Testis (tissue), 3 donors: ENCODE results near the gene NLRP5. TPM values are rescaled to one million over a fixed set of nuclear protein-coding genes. Genes with fewer than 3 reads are reported as not detected.
"Not testable (repeated sequence)": the region's sequence is repeated elsewhere in the genome, so short reads cannot be mapped to it uniquely, and the experiment has no call there.

Source experiments
- DNase-seq: peaks from one replicate; pipeline ENCODE4 v3.0.0-alpha.2; 2019
- H3K27ac ChIP-seq, 2 donors: fragments of 200-600 bp; sonication (generic); one replicate each; pipeline ENCODE4 v1.5.1; 2019
- H3K27me3 ChIP-seq: fragments of 200-600 bp; sonication (generic); one replicate; pipeline ENCODE4 v1.5.1; 2019
- H3K36me3 ChIP-seq: fragments of 200-600 bp; sonication (generic); one replicate; pipeline ENCODE4 v1.5.1; 2017; ENCODE audit warnings: low read depth; ENCODE audit errors: missing control alignments
- H3K4me1 ChIP-seq: fragments of 200-600 bp; sonication (generic); one replicate; pipeline ENCODE4 v1.5.1; 2019
- H3K4me3 ChIP-seq, 2 donors: fragments of 200-600 bp; sonication (generic); one replicate each; pipeline ENCODE4 v1.5.1; 2017 to 2019
- H3K9me3 ChIP-seq: fragments of 200-600 bp; sonication (generic); one replicate; pipeline ENCODE4 v1.5.1; 2017
- POLR2A ChIP-seq: fragments of 450-650 bp; IDR thresholded peaks from one replicate; pipeline ENCODE4 v1.6.1; 2017; ENCODE audit warnings: antibody characterized with exemption, mild to moderate bottlenecking, moderate library complexity
- WGBS, 2 donors: methylation state at CpG; one replicate each; pipeline ENCODE4 v1.1.5; 2018; 5-methylcytosine and 5-hydroxymethylcytosine counted together
- intact Hi-C: fragments of 100-400 bp; cut with DNase I; formaldehyde crosslinking; loops from one replicate; pipeline ENCODE4 v1.15.1; 2023; ENCODE audit warnings: low total_unique reads
- polyA plus RNA-seq: library from polyadenylated mRNA; stranded (reverse); fragments of 350-450 nt; fragmentation: Illumina TruSeq; extraction: RNeasy Lipid Tissue Mini Kit (QIAGEN cat#74804); gene quantifications from one replicate; pipeline ENCODE4 v1.2.3, GENCODE V29; 2014; ENCODE audit warnings: low read depth, low replicate concordance; ENCODE audit not compliant: insufficient read depth
- total RNA-seq, 2 donors: library from RNA; depleted of rRNA; stranded (reverse); fragments of >200 nt; gene quantifications; one replicate each; pipeline ENCODE4 v1.2.3, GENCODE V29; 2016
- TF ChIP-seq, protein P1 (sequence below), 3 experiments: fragments of 450-650 bp in 2 of 3; fragments of 200-600 bp in 1 of 3; sonication (generic) in 1 of 3; IDR thresholded peaks; one replicate each; pipeline ENCODE4 v1.5.1; 2016 to 2019; ENCODE audit warnings: antibody characterized with exemption in 3 of 3, mild to moderate bottlenecking in 2 of 3, moderate library complexity in 1 of 3

The NLRP5 gene
- total and polyA plus RNA-seq, 3 donors from 2014 or later, result 0.47 to 2.8 (median 1.2) TPM

DNA sequence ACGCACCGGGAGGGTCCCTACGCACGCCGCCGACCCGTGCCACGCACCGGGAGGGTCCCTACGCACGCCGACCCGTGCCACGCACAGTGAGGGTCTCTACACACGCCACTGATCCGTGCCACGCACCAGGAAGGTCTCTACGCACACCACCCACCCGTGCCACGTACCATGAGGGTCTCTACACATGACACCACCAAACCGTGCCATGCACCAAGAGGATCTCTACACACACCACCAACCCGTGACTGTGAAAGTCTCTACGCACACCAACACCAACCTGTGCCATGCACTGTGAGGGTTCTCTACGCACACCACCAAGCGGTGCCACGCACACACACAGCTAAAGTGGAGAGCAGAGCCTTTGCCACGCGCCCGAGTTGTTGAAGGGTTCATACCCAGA is 117.8 kb downstream of the NLRP5 start:
- no peak for TF ChIP-seq POLR2A
- TF ChIP-seq, protein P1, sequence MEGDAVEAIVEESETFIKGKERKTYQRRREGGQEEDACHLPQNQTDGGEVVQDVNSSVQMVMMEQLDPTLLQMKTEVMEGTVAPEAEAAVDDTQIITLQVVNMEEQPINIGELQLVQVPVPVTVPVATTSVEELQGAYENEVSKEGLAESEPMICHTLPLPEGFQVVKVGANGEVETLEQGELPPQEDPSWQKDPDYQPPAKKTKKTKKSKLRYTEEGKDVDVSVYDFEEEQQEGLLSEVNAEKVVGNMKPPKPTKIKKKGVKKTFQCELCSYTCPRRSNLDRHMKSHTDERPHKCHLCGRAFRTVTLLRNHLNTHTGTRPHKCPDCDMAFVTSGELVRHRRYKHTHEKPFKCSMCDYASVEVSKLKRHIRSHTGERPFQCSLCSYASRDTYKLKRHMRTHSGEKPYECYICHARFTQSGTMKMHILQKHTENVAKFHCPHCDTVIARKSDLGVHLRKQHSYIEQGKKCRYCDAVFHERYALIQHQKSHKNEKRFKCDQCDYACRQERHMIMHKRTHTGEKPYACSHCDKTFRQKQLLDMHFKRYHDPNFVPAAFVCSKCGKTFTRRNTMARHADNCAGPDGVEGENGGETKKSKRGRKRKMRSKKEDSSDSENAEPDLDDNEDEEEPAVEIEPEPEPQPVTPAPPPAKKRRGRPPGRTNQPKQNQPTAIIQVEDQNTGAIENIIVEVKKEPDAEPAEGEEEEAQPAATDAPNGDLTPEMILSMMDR (IDR thresholded peaks at IDR 0.05), result no peak
- Histone ChIP-seq H3K4me3 (no peak overlapping the region), H3K36me3 (no peaks in the 10 kb centered on the region), H3K4me1 (peaks cover 42% of the 10 kb centered on the region), H3K27ac (no peak overlapping the region), H3K27me3 (no peaks in the 10 kb centered on the region), H3K9me3 (no peaks in the 10 kb centered on the region)
- intact Hi-C loops, result no loop called here
- 88 to 96% methylated on average over 9 to 29 of the region's 29 CpGs for WGBS, 2 donors
- DNase-seq, result no peak

DNA sequence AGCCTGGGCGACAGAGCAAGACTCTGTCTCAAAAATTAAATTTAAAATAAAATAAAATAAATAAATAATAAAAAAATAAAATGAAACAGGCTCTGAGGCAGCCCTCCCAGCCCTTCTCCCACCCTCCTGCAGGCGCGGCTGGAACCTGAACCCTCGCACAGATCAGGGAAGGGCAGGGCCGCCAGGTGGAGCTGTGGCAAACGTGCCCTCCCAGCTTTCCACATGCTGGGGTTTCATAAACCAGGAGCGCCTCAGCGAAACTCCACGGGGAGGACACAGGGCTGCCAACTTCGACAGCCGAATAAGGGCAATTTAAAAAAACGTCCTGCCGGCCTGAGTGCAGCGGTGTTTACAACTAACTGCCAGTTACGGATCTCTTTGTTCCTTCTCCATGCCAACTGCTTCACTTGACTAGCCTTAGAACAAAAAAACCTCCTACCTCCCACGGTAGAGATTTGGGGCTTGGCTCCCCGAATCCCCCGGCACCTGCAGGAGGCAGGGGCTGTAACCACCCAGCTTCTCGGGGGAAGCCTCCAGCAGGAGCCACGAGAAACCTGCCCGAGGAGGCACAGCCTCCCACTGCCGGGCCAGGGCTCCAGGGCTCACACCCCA is 118.6 kb downstream of the NLRP5 start:
- TF ChIP-seq, protein P1 (IDR thresholded peaks at IDR 0.05), result peak; percentile 60 to 63 (median 61)
- no peak for TF ChIP-seq POLR2A
- H3K9me3 ChIP-seq, result no peaks in the 10 kb centered on the region
- no peaks in the 10 kb centered on the region for H3K27me3 ChIP-seq
- peak; percentile 85 for DNase-seq
- H3K4me3 ChIP-seq, result peak overlapping the region in 1 of 2 donors; percentile 20
- H3K36me3 ChIP-seq, result no peaks in the 10 kb centered on the region
- peaks cover 50% of the 10 kb centered on the region for H3K4me1 ChIP-seq
- intact Hi-C loops, result no loop called here
- H3K27ac ChIP-seq, result peak overlapping the region in 1 of 2 donors; percentile 25
- 16 to 21% methylated on average over 22 of the region's 22 CpGs for WGBS, 2 donors

DNA sequence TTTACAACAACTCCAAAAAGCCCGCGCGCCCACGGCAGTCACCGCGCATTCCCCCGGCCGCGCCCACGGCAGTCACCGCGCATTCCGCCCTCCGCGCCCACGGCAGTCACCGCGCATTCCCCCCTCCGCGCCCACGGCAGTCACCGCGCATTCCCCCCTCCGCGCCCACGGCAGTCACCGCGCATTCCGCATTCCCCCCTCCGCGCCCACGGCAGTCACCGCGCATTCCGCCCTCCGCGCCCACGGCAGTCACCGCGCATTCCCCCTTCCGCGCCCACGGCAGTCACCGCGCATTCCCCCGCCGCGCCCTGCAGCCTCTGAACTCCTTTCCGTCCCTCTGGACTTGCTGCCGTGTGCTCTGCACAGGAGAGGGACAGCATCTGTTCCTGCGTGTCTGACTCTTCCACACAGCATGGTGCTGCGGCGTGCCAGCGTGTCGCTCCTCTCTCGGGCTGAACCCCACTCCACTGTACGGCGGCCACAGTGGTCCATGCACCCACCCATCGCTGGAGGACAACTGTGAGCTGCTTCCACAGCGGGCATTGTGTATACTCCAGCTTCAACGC is 119.3 kb downstream of the NLRP5 start:
- peak overlapping the region in 1 of 2 donors; percentile 20 for H3K4me3 ChIP-seq
- intact Hi-C loops, result not testable (repeated sequence)
- 73 to 78% methylated on average over 61 of the region's 61 CpGs for WGBS, 2 donors

DNA sequence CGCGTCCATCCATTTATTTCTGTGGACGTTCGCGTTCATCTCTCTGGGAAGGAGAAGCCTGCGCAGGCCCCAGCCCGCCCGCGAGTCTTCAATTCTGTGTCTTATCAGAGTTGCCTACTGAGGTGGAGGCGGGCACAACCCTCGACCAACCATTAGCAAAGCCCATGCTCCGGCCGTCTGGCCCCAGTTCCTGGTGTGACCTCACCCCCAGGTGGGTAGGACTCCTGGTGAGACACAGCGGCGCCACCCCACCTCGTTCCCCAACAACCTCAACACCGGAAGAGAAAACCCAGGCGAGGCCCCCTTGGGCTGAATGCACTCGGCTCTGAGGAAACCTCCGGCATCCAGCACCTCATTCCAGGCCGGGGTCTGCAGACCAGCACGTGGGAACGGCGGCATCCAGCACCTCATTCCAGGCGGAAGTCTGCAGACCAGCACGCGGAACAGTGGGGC is 119.8 kb downstream of the NLRP5 start:
- WGBS, 2 donors, result 54 to 73% methylated on average over 10 to 27 of the region's 27 CpGs
- no peaks in the 10 kb centered on the region for H3K9me3 ChIP-seq
- no peak for DNase-seq
- intact Hi-C loops, result no loop called here
- H3K4me3 ChIP-seq, result peak overlapping the region in 1 of 2 donors; percentile 20
- no peaks in the 10 kb centered on the region for H3K36me3 ChIP-seq
- H3K4me1 ChIP-seq, result peaks cover 61% of the 10 kb centered on the region
- no peaks in the 10 kb centered on the region for H3K27me3 ChIP-seq
- TF ChIP-seq, protein P1 (IDR thresholded peaks at IDR 0.05), result no peak
- no peak for TF ChIP-seq POLR2A
- no peak overlapping the region for H3K27ac ChIP-seq

More for the DNA sequence above, 119.3 kb downstream of the NLRP5 start:
- H3K27ac ChIP-seq, result peak overlapping the region in 1 of 2 donors; percentile 25
- not testable (repeated sequence) for H3K36me3 ChIP-seq, H3K27me3 ChIP-seq, DNase-seq, H3K9me3 ChIP-seq
- H3K4me1 ChIP-seq, result peaks cover 56% of the 10 kb centered on the region

DNA sequence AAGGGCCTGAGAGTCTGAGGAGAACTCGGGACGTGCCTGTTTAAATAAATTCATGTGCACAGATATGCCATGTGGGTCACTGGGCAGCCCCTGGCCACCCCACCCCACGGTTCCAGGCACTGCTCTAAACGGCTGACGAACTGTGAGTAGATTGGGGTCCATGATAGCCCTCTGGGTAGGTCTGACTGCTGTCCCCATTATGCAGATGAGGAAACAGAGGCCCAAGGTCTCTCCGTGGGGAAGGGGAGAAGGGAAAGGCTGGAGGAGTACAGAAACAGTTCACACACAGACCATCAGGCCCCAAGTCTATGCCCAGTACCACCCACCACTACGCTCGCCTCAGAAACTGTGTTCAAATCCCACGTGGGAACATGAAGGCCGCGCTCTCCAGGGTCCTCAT is 120.4 kb downstream of the NLRP5 start:
- intact Hi-C loops, result no loop called here
- no peaks in the 10 kb centered on the region for H3K36me3 ChIP-seq
- H3K27me3 ChIP-seq, result no peaks in the 10 kb centered on the region
- 74 to 82% methylated on average over 7 to 11 of the region's 11 CpGs for WGBS, 2 donors
- no peak overlapping the region for H3K4me3 ChIP-seq
- no peak for TF ChIP-seq POLR2A
- TF ChIP-seq, protein P1 (IDR thresholded peaks at IDR 0.05), result no peak
- no peaks in the 10 kb centered on the region for H3K9me3 ChIP-seq
- H3K4me1 ChIP-seq, result peaks cover 67% of the 10 kb centered on the region
- no peak overlapping the region for H3K27ac ChIP-seq
- no peak for DNase-seq
